IMR-90 (cell line): ENCODE results near the gene CHCHD2. TPM values are rescaled to one million over a fixed set of nuclear protein-coding genes. Genes with fewer than 3 reads are reported as not detected.

ENCODE experiments used
- ATAC-seq: fragments of 200-7000 bp; cut with Tn5 transposase; 2 replicates; pipeline ENCODE4 v1.9.1; 2020; ENCODE audit warnings: low read depth, mild to moderate bottlenecking, moderate library complexity
- Bru-seq: library from RNA; stranded (reverse); fragments of 400-500 nt; gene quantifications from one replicate; lab custom pipeline; 2021; lab: Mats Ljungman, UMichigan
- BruChase-seq, 2 experiments: library from RNA; stranded (reverse); fragments of 400-500 nt; gene quantifications; one replicate each; lab custom pipeline; 2021; lab: Mats Ljungman, UMichigan
- BruUV-seq: library from RNA; stranded (reverse); fragments of 400-500 nt; replicated peaks from 2 replicates; lab custom pipeline; 2021; lab: Mats Ljungman, UMichigan
- CTCF ChIA-PET: fragments of 300-600 bp; formaldehyde crosslinking; extraction: SDS; loops from one replicate; lab custom pipeline; 2021; ENCODE audit warnings: antibody characterized with exemption; lab: Yijun Ruan, JAX
- POLR2A ChIA-PET: fragments of 300-600 bp; sonication (Branson Sonifier 250); formaldehyde crosslinking; loops from one replicate; lab custom pipeline; 2022; ENCODE audit warnings: antibody characterized with exemption; ENCODE audit not compliant: unreplicated experiment; lab: Charles Lee
- DNase-seq: peaks from one replicate; pipeline ENCODE4 v3.0.0; 2013
- H2AFZ ChIP-seq: replicated peaks from 2 replicates; pipeline ENCODE3; 2013; ENCODE audit warnings: low read length, mild to moderate bottlenecking; ENCODE audit not compliant: poor library complexity
- H2AK5ac ChIP-seq: 2 replicates; pipeline ENCODE4 v1.6.1; 2013; ENCODE audit warnings: low read depth, low read length, inconsistent platforms
- H2AK9ac ChIP-seq: replicated peaks from 2 replicates; pipeline ENCODE3; 2013; ENCODE audit warnings: mild to moderate bottlenecking, low read depth, low read length, moderate library complexity; ENCODE audit not compliant: poor library complexity
- H2BK120ac ChIP-seq: 2 replicates; pipeline ENCODE4 v1.6.1; 2013; ENCODE audit warnings: low read depth, low read length, inconsistent platforms
- H2BK15ac ChIP-seq: 3 replicates; pipeline ENCODE4 v1.6.1; 2013; ENCODE audit warnings: low read depth, low read length, inconsistent platforms
- H2BK20ac ChIP-seq: 2 replicates; pipeline ENCODE4 v1.6.1; 2013; ENCODE audit warnings: low read depth, mild to moderate bottlenecking, inconsistent platforms, low read length, moderate library complexity
- H2BK5ac ChIP-seq: 2 replicates; pipeline ENCODE4 v1.6.1; 2013; ENCODE audit warnings: mild to moderate bottlenecking, low read depth, low read length, inconsistent platforms; ENCODE audit not compliant: poor library complexity, severe bottlenecking
- H3K14ac ChIP-seq: replicated peaks from 2 replicates; pipeline ENCODE4 v1.6.1; 2013; ENCODE audit warnings: low read depth, low read length, inconsistent platforms
- H3K18ac ChIP-seq: 2 replicates; pipeline ENCODE4 v1.6.1; 2013; ENCODE audit warnings: low read depth, low read length, control low read depth
- H3K23ac ChIP-seq: 2 replicates; pipeline ENCODE4 v1.6.1; 2013; ENCODE audit warnings: low read depth, low read length, inconsistent platforms
- H3K27ac ChIP-seq: 2 replicates; pipeline ENCODE4 v1.5.1; 2013; ENCODE audit warnings: mild to moderate bottlenecking, control low read depth, low read length; ENCODE audit not compliant: insufficient read depth
- H3K27me3 ChIP-seq: 2 replicates; pipeline ENCODE4 v1.6.1; 2013; ENCODE audit warnings: low read length; ENCODE audit not compliant: control insufficient read depth, insufficient read depth
- H3K36me3 ChIP-seq: 2 replicates; pipeline ENCODE4 v1.6.1; 2013; ENCODE audit warnings: low read length, mixed read lengths; ENCODE audit not compliant: control insufficient read depth, insufficient read depth
- H3K4ac ChIP-seq: 2 replicates; pipeline ENCODE4 v1.6.1; 2013; ENCODE audit warnings: low read depth, low read length, inconsistent platforms
- H3K4me1 ChIP-seq: 2 replicates; pipeline ENCODE4 v1.6.1; 2013; ENCODE audit warnings: low read length, mixed read lengths; ENCODE audit not compliant: control insufficient read depth, insufficient read depth
- H3K4me2 ChIP-seq: 2 replicates; pipeline ENCODE4 v1.6.1; 2013; ENCODE audit warnings: low read depth, mild to moderate bottlenecking, control low read depth, low read length, moderate library complexity
- H3K4me3 ChIP-seq: 2 replicates; pipeline ENCODE4 v1.5.1; 2013; ENCODE audit warnings: low read depth, mild to moderate bottlenecking, control low read depth, low read length, moderate library complexity; ENCODE audit not compliant: insufficient read depth
- H3K56ac ChIP-seq: 2 replicates; pipeline ENCODE4 v1.6.1; 2013; ENCODE audit warnings: low read length, inconsistent platforms; ENCODE audit not compliant: insufficient read depth; ENCODE audit errors: extremely low read depth
- H3K79me1 ChIP-seq, 2 experiments: 2 replicates each; pipeline ENCODE4 v1.6.1; 2013; ENCODE audit warnings: low read length in 2 of 2, inconsistent platforms in 1 of 2, low read depth in 1 of 2
- H3K9ac ChIP-seq: 2 replicates; pipeline ENCODE4 v1.6.1; 2013; ENCODE audit warnings: low read depth, low read length, control low read depth
- H3K9me1 ChIP-seq: 2 replicates; pipeline ENCODE4 v1.6.1; 2013; ENCODE audit warnings: low read length, inconsistent platforms; ENCODE audit not compliant: insufficient read depth
- H3K9me3 ChIP-seq: 2 replicates; pipeline ENCODE4 v1.6.1; 2013; ENCODE audit warnings: low read length; ENCODE audit not compliant: control insufficient read depth, insufficient read depth
- H4K20me1 ChIP-seq: 2 replicates; pipeline ENCODE4 v1.6.1; 2013; ENCODE audit warnings: low read length, inconsistent platforms; ENCODE audit not compliant: insufficient read depth
- H4K5ac ChIP-seq: 2 replicates; pipeline ENCODE4 v1.6.1; 2013; ENCODE audit warnings: mild to moderate bottlenecking, low read depth, low read length, control low read depth
- H4K8ac ChIP-seq, 2 experiments: 2 replicates each; pipeline ENCODE4 v1.6.1; 2013; ENCODE audit warnings: low read depth in 2 of 2, low read length in 2 of 2, control low read depth in 1 of 2, inconsistent platforms in 1 of 2
- H4K91ac ChIP-seq: 2 replicates; pipeline ENCODE4 v1.6.1; 2013; ENCODE audit warnings: low read depth, low read length, inconsistent platforms; ENCODE audit not compliant: insufficient read depth
- BHLHE40 ChIP-seq: fragments of 150-350 bp; IDR thresholded peaks from 2 replicates; pipeline ENCODE4 v1.6.1; 2016; ENCODE audit warnings: mild to moderate bottlenecking, low read depth, low read length
- CEBPB ChIP-seq: IDR thresholded peaks from 2 replicates; pipeline ENCODE4 v1.6.1; 2012; ENCODE audit warnings: low read depth, low read length, improper control_type of control experiment
- CHD1 ChIP-seq: IDR thresholded peaks from 2 replicates; pipeline ENCODE4 v1.6.1; 2012; ENCODE audit warnings: low read depth, low read length, improper control_type of control experiment
- MAZ ChIP-seq: IDR thresholded peaks from 2 replicates; pipeline ENCODE4 v1.6.1; 2012; ENCODE audit warnings: low read depth, mild to moderate bottlenecking, low read length, improper control_type of control experiment, moderate library complexity, borderline replicate concordance
- MXI1 ChIP-seq: IDR thresholded peaks from 2 replicates; pipeline ENCODE4 v1.6.1; 2012; ENCODE audit warnings: low read depth, mild to moderate bottlenecking, low read length, moderate library complexity, borderline replicate concordance
- RAD21 ChIP-seq: IDR thresholded peaks from 2 replicates; pipeline ENCODE4 v1.6.1; 2012; ENCODE audit warnings: low read length, improper control_type of control experiment
- RCOR1 ChIP-seq: IDR thresholded peaks from 2 replicates; pipeline ENCODE4 v1.6.1; 2012; ENCODE audit warnings: mild to moderate bottlenecking, low read length, improper control_type of control experiment; ENCODE audit not compliant: insufficient replicate concordance
- RFX5 ChIP-seq: IDR thresholded peaks from 2 replicates; pipeline ENCODE4 v1.8.0; 2012; ENCODE audit warnings: low read depth, mild to moderate bottlenecking, low read length, moderate library complexity
- SMC3 ChIP-seq: fragments of 150-350 bp; IDR thresholded peaks from 2 replicates; pipeline ENCODE4 v1.6.1; 2016; ENCODE audit warnings: low read depth, mild to moderate bottlenecking, antibody characterized with exemption, low read length, moderate library complexity
- WGBS, 2 experiments: methylation state at CpG; one replicate each; pipeline versions ENCODE4 v1.1.5 to v1.1.7; 2013; ENCODE audit warnings: missing lambda C conversion rate in 2 of 2; ENCODE audit not compliant: insufficient read length in 1 of 2; ENCODE audit errors: extremely low coverage in 2 of 2; 5-methylcytosine and 5-hydroxymethylcytosine counted together
- dilution Hi-C: fragments of 300-500 bp; cut with HindIII; formaldehyde crosslinking; loops from one replicate; pipeline ENCODE4 v1.14.3; 2018; ENCODE audit warnings: low sequenced_read_pairs; ENCODE audit not compliant: unreplicated experiment
- in situ Hi-C: fragments of 300-500 bp; cut with MboI; formaldehyde crosslinking; loops from 3 replicates; pipeline ENCODE4 v1.14.3; 2019; ENCODE audit warnings: low sequenced_read_pairs, inconsistent platforms, mixed read lengths
- intact Hi-C: fragments of 100-400 bp; cut with micrococcal nuclease; formaldehyde crosslinking; loops from 2 replicates; pipeline ENCODE4 v1.10.0; 2022
- long read RNA-seq: library from polyadenylated mRNA; unstranded; transcript quantifications from one replicate; pipeline ENCODE4 v2.0.0, GENCODE V29; 2021; ENCODE audit not compliant: unreplicated experiment
- polyA plus RNA-seq, 3 experiments: library from polyadenylated mRNA; depleted of rRNA; stranded (reverse); fragments of >200 nt; gene quantifications; 2 replicates each; pipeline ENCODE4 v1.2.3, GENCODE V29; 2012; ENCODE audit warnings: low replicate concordance in 1 of 3
- total RNA-seq: library from RNA; depleted of rRNA; stranded (reverse); fragments of >200 nt; gene quantifications from 2 replicates; pipeline ENCODE4 v1.2.3, GENCODE V29; 2012; rRNA removed
- TF ChIP-seq, protein P1 (sequence below): fragments of 150-350 bp; IDR thresholded peaks from 2 replicates; pipeline ENCODE4 v1.6.1; 2017; ENCODE audit warnings: mild to moderate bottlenecking, antibody characterized with exemption, low read length, low read depth
- TF ChIP-seq, protein P2 (sequence below): fragments of 150-350 bp; IDR thresholded peaks from 2 replicates; pipeline ENCODE4 v1.6.1; 2016; ENCODE audit warnings: low read depth, mild to moderate bottlenecking, low read length, moderate library complexity, borderline replicate concordance

The CHCHD2 gene, protein sequence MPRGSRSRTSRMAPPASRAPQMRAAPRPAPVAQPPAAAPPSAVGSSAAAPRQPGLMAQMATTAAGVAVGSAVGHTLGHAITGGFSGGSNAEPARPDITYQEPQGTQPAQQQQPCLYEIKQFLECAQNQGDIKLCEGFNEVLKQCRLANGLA
- total RNA-seq: 423 and 532 TPM in 2 replicates
- polyA plus RNA-seq (2012; rRNA removed): 522 and 592 TPM in 2 replicates
- 647 and 1,158 TPM in 2 replicates for polyA plus RNA-seq (2012; cell fraction: cytosol; rRNA removed)
- 177 and 467 TPM in 2 replicates for polyA plus RNA-seq (2012; cell fraction: nucleus; rRNA removed; ENCODE audit: low replicate concordance)
- Bru-seq, nascent RNA: percentile 88 among the genes with signal in this experiment
- BruChase-seq, experiment 1, labeled RNA remaining after a 6-hour chase: percentile 78 among the genes with signal in this experiment
- BruChase-seq, experiment 2, labeled RNA remaining after a 2-hour chase: percentile 67 among the genes with signal in this experiment
- long read RNA-seq, transcript CHCHD2-201 (4 exons, 901 nt): major isoform, 183 of 202 reads
- long read RNA-seq, partial matches to known transcripts: 17 of 202 reads
- long read RNA-seq, other reads (novel, unspliced or antisense): 2 of 202 reads

GRCh38 chr7:56106108-56107073, at the start of gene CHCHD2:
CHCHD2 (minus strand) TSS chr7:56106476; CDS start chr7:56106413, 63 bp downstream.
- ATAC-seq: peak; percentile 99
- dilution Hi-C loops: no loop called here
- TF ChIP-seq RAD21 (no peak), BHLHE40 (no peak), CEBPB (no peak), CHD1 (peak; percentile 68; the same call in 1 of the 2 replicates), RCOR1 (no peak), SMC3 (no peak), MXI1 (peak; percentile 23; the same call in 1 of the 2 replicates), MAZ (peak; percentile 56; the same call in 1 of the 2 replicates), RFX5 (no peak)
- TF ChIP-seq, protein P1, sequence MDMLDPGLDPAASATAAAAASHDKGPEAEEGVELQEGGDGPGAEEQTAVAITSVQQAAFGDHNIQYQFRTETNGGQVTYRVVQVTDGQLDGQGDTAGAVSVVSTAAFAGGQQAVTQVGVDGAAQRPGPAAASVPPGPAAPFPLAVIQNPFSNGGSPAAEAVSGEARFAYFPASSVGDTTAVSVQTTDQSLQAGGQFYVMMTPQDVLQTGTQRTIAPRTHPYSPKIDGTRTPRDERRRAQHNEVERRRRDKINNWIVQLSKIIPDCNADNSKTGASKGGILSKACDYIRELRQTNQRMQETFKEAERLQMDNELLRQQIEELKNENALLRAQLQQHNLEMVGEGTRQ: peak; percentile 83
- TF ChIP-seq, protein P2, sequence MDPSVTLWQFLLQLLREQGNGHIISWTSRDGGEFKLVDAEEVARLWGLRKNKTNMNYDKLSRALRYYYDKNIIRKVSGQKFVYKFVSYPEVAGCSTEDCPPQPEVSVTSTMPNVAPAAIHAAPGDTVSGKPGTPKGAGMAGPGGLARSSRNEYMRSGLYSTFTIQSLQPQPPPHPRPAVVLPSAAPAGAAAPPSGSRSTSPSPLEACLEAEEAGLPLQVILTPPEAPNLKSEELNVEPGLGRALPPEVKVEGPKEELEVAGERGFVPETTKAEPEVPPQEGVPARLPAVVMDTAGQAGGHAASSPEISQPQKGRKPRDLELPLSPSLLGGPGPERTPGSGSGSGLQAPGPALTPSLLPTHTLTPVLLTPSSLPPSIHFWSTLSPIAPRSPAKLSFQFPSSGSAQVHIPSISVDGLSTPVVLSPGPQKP: no peak

More at GRCh38 chr7:56106108-56107073, at the start of gene CHCHD2:
- peak within 1 kb of the TSS; percentile 70 for H3K4me3 ChIP-seq
- peaks cover 0 to 23% of the 10 kb centered on the region in 2 experiments; a peak in 2 of 4 replicates for H3K79me1 ChIP-seq
- no TSS peak for BruUV-seq
- H3K9me1 ChIP-seq: no peaks in the 10 kb centered on the region
- no peak within 1 kb of the TSS for H2BK20ac ChIP-seq
- peak; percentile 99 for DNase-seq
- peak within 1 kb of the TSS; percentile 90 for H2AFZ ChIP-seq
- intact Hi-C loops (no loop called here), in situ Hi-C loops (no loop called here)
- no peak within 1 kb of the TSS for H2BK120ac ChIP-seq
- peak within 1 kb of the TSS; percentile 95 to 96 for H4K8ac ChIP-seq
- H3K9me3 ChIP-seq: no peaks in the 10 kb centered on the region
- H2AK5ac ChIP-seq: peak within 1 kb of the TSS; percentile 20; the same call in 1 of the 2 replicates
- peaks cover 17% of the 10 kb centered on the region for H4K20me1 ChIP-seq
- peak within 1 kb of the TSS; percentile 61 for H3K14ac ChIP-seq
- peak within 1 kb of the TSS; percentile 60 for H2BK5ac ChIP-seq
- H3K18ac ChIP-seq: no peak within 1 kb of the TSS
- 0 out of 2 replicates have a peak within 1 kb of the TSS, but pooled peaks have one; percentile 37 for H4K91ac ChIP-seq
- peak within 1 kb of the TSS; percentile 93 for H2AK9ac ChIP-seq
- peak within 1 kb of the TSS; percentile 95 for H4K5ac ChIP-seq
- no peak within 1 kb of the TSS for H2BK15ac ChIP-seq
- peak within 1 kb of the TSS; percentile 76 for H3K4ac ChIP-seq
- POLR2A ChIA-PET: interaction anchor here (0.6 kb wide), 1 partner anchor 42 kb away, joined by 10 read pairs; no protein-coding TSS in a partner anchor
- peak within 1 kb of the TSS; percentile 93 for H3K4me2 ChIP-seq
- peak within 1 kb of the TSS; percentile 81 for H3K56ac ChIP-seq
- H3K36me3 ChIP-seq: peaks cover 12% of the 10 kb centered on the region
- WGBS, 2 experiments: 0% methylated on average over 21 of the region's 57 CpGs; no CpG with 5 or more reads in 1 of the 2 experiments
- CTCF ChIA-PET: interaction anchor here (1.0 kb wide), 2 partner anchors 13 to 27 kb away, joined by 3 read pairs; partner anchors contain the start of gene PHKG1
- H3K4me1 ChIP-seq: no peaks in the 10 kb centered on the region
- H3K9ac ChIP-seq: peak within 1 kb of the TSS; percentile 84
- peak within 1 kb of the TSS; percentile 26; the same call in 1 of the 2 replicates for H3K23ac ChIP-seq
- H3K27ac ChIP-seq: peak within 1 kb of the TSS; percentile 76
- H3K27me3 ChIP-seq: no peaks in the 10 kb centered on the region
